HepG2 (cell line): ENCODE measurements around the gene ENAH. TPM values are rescaled to one million over a fixed set of nuclear protein-coding genes. Genes with fewer than 3 reads are reported as not detected.

Experiments used
- ATRX ChIP-seq: sonication (generic); formaldehyde crosslinking; IDR thresholded peaks from 2 replicates; pipeline ENCODE4 v1.4.0; 2020; ENCODE audit warnings: missing genetic modification reagents, borderline replicate concordance
- FOSL2 ChIP-seq: sonication (generic); formaldehyde crosslinking; IDR thresholded peaks from 2 replicates; pipeline ENCODE4 v1.4.0; 2020; ENCODE audit warnings: missing genetic modification reagents
- HES4 ChIP-seq: sonication (generic); formaldehyde crosslinking; IDR thresholded peaks from 2 replicates; pipeline ENCODE4 v1.9.0; 2021; ENCODE audit warnings: mild to moderate bottlenecking, missing genetic modification reagents, borderline replicate concordance
- NCOA1 ChIP-seq: sonication (generic); formaldehyde crosslinking; IDR thresholded peaks from 2 replicates; pipeline ENCODE4 v1.9.0; 2021; ENCODE audit warnings: missing genetic modification reagents
- PAX8 ChIP-seq: sonication (generic); formaldehyde crosslinking; IDR thresholded peaks from 2 replicates; pipeline ENCODE4 v1.8.0; 2022; ENCODE audit warnings: mild to moderate bottlenecking, missing genetic modification reagents, borderline replicate concordance
- RARG ChIP-seq: sonication (generic); formaldehyde crosslinking; IDR thresholded peaks from 2 replicates; pipeline ENCODE4 v1.4.0; 2020; ENCODE audit warnings: low read depth, mild to moderate bottlenecking, missing genetic modification reagents
- SNAPC2 ChIP-seq: sonication (generic); formaldehyde crosslinking; IDR thresholded peaks from 2 replicates; pipeline ENCODE4 v1.8.1; 2022; ENCODE audit warnings: mild to moderate bottlenecking, missing genetic modification reagents
- SPEN ChIP-seq: sonication (generic); formaldehyde crosslinking; IDR thresholded peaks from 2 replicates; pipeline ENCODE4 v1.5.1; 2020; ENCODE audit warnings: low read depth, mild to moderate bottlenecking, missing genetic modification reagents
- ZBTB20 ChIP-seq: sonication (generic); formaldehyde crosslinking; IDR thresholded peaks from 2 replicates; pipeline ENCODE4 v1.8.1; 2023; ENCODE audit warnings: missing genetic modification reagents, low read depth, mild to moderate bottlenecking, borderline replicate concordance
- ZNF224 ChIP-seq: sonication (generic); formaldehyde crosslinking; IDR thresholded peaks from 2 replicates; pipeline ENCODE4 v1.5.0; 2020; ENCODE audit warnings: mild to moderate bottlenecking, missing genetic modification reagents
- ZNF282 ChIP-seq: fragments of 450-650 bp; IDR thresholded peaks from 2 replicates; pipeline ENCODE4 v1.6.1; 2018; ENCODE audit not compliant: partially characterized antibody
- ZNF607 ChIP-seq: sonication (generic); formaldehyde crosslinking; IDR thresholded peaks from 2 replicates; pipeline ENCODE4 v1.5.1; 2020; ENCODE audit warnings: missing genetic modification reagents, mild to moderate bottlenecking, borderline replicate concordance
- ZNF644 ChIP-seq: IDR thresholded peaks from 2 replicates; pipeline ENCODE4 v1.6.1; 2016; ENCODE audit warnings: low read depth
- polyA plus RNA-seq, 8 experiments: library from polyadenylated mRNA; depleted of rRNA in 3 of 8; stranded (reverse) in 7 of 8; unstranded in 1 of 8; fragments of >200 nt; fragmentation: Illumina TruSeq in 4 of 8; extraction: Trizol in 4 of 8; gene quantifications; 2 replicates each; pipeline versions ENCODE4 v1.2.1 to v1.2.3, GENCODE V29; 2011 to 2016; ENCODE audit warnings: low read depth in 4 of 8, missing spikeins in 1 of 8, mixed read lengths in 1 of 8; ENCODE audit not compliant: insufficient read depth in 1 of 8
- total RNA-seq, 5 experiments: library from RNA; depleted of rRNA; stranded (reverse); fragments of >200 nt; fragmentation: Illumina TruSeq; extraction: Trizol; gene quantifications; 2 replicates each; pipeline ENCODE4 v1.2.3, GENCODE V29; 2016; ENCODE audit warnings: low read depth in 1 of 5
- TF ChIP-seq, protein P1 (sequence below): IDR thresholded peaks from 2 replicates; pipeline ENCODE4 v1.6.1; 2016; ENCODE audit warnings: missing genetic modification reagents, missing compliant biosample characterization
- TF ChIP-seq, protein P2 (sequence below): IDR thresholded peaks from 2 replicates; pipeline ENCODE4 v1.6.1; 2016; ENCODE audit warnings: low read depth, missing genetic modification reagents, missing compliant biosample characterization
- TF ChIP-seq, protein P3 (sequence below): sonication (generic); formaldehyde crosslinking; IDR thresholded peaks from 2 replicates; pipeline ENCODE4 v1.4.0; 2020; ENCODE audit warnings: mild to moderate bottlenecking, missing genetic modification reagents
- TF ChIP-seq, protein P4 (sequence below): sonication (generic); formaldehyde crosslinking; IDR thresholded peaks from 2 replicates; pipeline ENCODE4 v1.4.0; 2020; ENCODE audit warnings: missing genetic modification reagents

ENAH gene
- total and polyA plus RNA-seq, 2 of the 13 experiments (the other 11 are each of a cell fraction or from before 2014, with no cell fraction given): 22.1 to 58.3 TPM

DNA sequence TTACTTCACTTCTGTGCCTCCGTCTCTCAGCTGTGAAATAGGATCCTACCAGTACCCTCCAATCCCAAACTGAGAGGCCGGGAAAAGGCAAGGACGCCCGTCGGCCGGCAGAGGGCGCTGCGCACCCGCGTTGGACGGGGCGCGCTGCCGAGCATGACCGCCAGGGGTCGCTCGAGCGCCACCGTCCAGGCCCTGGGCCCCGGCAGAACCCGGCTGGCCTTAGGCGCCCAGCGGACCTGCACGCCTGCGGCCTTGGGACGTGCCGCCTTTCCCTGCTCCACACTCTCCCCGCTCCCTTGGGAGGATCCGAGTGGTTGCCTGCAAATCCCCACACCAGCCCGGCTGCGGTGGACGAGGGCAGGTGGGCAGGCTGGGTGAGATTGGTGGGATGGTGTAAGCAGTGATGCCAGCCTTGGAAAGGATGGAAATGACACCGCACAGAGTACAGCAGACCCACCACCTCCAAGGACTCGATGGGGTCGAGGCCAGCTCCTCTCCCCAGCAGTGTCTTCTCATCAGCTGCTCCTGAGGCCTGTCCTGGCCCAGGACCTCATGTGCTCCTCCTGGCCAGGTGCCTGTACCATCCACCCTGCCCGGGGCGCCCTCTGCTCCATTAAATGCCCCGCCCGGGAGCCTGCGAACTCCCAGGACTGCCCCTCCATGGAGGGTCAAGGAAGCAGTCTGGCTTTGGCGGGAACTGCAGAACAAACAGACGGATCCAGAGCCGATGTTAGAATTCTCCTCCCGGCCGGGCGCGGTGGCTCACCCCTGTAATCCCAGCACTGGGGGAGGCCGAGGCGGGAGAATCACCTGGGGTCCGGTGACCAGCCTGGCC is 177.7 kb downstream of the ENAH start (continued):
- TF ChIP-seq ZNF644: no peak
- TF ChIP-seq, protein P1, sequence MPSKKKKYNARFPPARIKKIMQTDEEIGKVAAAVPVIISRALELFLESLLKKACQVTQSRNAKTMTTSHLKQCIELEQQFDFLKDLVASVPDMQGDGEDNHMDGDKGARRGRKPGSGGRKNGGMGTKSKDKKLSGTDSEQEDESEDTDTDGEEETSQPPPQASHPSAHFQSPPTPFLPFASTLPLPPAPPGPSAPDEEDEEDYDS: no peak
- TF ChIP-seq RARG (CRISPR knock-in tag): no peak
- TF ChIP-seq ZNF282: no peak
- no peak for TF ChIP-seq NCOA1 (CRISPR knock-in tag)
- no peak for TF ChIP-seq ZBTB20 (CRISPR knock-in tag)
- no peak for TF ChIP-seq HES4 (CRISPR knock-in tag)
- TF ChIP-seq, protein P2, sequence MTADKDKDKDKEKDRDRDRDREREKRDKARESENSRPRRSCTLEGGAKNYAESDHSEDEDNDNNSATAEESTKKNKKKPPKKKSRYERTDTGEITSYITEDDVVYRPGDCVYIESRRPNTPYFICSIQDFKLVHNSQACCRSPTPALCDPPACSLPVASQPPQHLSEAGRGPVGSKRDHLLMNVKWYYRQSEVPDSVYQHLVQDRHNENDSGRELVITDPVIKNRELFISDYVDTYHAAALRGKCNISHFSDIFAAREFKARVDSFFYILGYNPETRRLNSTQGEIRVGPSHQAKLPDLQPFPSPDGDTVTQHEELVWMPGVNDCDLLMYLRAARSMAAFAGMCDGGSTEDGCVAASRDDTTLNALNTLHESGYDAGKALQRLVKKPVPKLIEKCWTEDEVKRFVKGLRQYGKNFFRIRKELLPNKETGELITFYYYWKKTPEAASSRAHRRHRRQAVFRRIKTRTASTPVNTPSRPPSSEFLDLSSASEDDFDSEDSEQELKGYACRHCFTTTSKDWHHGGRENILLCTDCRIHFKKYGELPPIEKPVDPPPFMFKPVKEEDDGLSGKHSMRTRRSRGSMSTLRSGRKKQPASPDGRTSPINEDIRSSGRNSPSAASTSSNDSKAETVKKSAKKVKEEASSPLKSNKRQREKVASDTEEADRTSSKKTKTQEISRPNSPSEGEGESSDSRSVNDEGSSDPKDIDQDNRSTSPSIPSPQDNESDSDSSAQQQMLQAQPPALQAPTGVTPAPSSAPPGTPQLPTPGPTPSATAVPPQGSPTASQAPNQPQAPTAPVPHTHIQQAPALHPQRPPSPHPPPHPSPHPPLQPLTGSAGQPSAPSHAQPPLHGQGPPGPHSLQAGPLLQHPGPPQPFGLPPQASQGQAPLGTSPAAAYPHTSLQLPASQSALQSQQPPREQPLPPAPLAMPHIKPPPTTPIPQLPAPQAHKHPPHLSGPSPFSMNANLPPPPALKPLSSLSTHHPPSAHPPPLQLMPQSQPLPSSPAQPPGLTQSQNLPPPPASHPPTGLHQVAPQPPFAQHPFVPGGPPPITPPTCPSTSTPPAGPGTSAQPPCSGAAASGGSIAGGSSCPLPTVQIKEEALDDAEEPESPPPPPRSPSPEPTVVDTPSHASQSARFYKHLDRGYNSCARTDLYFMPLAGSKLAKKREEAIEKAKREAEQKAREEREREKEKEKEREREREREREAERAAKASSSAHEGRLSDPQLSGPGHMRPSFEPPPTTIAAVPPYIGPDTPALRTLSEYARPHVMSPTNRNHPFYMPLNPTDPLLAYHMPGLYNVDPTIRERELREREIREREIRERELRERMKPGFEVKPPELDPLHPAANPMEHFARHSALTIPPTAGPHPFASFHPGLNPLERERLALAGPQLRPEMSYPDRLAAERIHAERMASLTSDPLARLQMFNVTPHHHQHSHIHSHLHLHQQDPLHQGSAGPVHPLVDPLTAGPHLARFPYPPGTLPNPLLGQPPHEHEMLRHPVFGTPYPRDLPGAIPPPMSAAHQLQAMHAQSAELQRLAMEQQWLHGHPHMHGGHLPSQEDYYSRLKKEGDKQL: peak; percentile 11; the same call in 1 of the 2 replicates
- 0 out of 2 replicates have a peak, but pooled peaks have one; percentile 27 for TF ChIP-seq PAX8 (CRISPR knock-in tag)
- TF ChIP-seq ZNF224 (CRISPR knock-in tag): peak; percentile 80
- no peak for TF ChIP-seq ZNF607 (CRISPR knock-in tag)
- peak; percentile 44; the same call in 1 of the 2 replicates for TF ChIP-seq FOSL2 (CRISPR knock-in tag)
- TF ChIP-seq, protein P3, sequence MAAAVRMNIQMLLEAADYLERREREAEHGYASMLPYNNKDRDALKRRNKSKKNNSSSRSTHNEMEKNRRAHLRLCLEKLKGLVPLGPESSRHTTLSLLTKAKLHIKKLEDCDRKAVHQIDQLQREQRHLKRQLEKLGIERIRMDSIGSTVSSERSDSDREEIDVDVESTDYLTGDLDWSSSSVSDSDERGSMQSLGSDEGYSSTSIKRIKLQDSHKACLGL (CRISPR knock-in tag): no peak
- TF ChIP-seq ATRX (CRISPR knock-in tag): no peak
- no peak for TF ChIP-seq SNAPC2 (CRISPR knock-in tag)
- peak; percentile 70; the same call in 1 of the 2 replicates for TF ChIP-seq SPEN
- TF ChIP-seq, protein P4, sequence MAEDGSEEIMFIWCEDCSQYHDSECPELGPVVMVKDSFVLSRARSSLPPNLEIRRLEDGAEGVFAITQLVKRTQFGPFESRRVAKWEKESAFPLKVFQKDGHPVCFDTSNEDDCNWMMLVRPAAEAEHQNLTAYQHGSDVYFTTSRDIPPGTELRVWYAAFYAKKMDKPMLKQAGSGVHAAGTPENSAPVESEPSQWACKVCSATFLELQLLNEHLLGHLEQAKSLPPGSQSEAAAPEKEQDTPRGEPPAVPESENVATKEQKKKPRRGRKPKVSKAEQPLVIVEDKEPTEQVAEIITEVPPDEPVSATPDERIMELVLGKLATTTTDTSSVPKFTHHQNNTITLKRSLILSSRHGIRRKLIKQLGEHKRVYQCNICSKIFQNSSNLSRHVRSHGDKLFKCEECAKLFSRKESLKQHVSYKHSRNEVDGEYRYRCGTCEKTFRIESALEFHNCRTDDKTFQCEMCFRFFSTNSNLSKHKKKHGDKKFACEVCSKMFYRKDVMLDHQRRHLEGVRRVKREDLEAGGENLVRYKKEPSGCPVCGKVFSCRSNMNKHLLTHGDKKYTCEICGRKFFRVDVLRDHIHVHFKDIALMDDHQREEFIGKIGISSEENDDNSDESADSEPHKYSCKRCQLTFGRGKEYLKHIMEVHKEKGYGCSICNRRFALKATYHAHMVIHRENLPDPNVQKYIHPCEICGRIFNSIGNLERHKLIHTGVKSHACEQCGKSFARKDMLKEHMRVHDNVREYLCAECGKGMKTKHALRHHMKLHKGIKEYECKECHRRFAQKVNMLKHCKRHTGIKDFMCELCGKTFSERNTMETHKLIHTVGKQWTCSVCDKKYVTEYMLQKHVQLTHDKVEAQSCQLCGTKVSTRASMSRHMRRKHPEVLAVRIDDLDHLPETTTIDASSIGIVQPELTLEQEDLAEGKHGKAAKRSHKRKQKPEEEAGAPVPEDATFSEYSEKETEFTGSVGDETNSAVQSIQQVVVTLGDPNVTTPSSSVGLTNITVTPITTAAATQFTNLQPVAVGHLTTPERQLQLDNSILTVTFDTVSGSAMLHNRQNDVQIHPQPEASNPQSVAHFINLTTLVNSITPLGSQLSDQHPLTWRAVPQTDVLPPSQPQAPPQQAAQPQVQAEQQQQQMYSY: no peak
